Nucleus accumbens (tissue), 56 donors: Measurements from ENCODE around the gene FAM20A.
"Not testable (repeated sequence)": the region's sequence is repeated elsewhere in the genome, so short reads cannot be mapped to it uniquely, and the experiment has no call there.

ENCODE experiments used
- DNase-seq, 56 donors: peaks; one replicate each; lab custom pipeline; 2025; lab: John Stamatoyannopoulos, UW

The FAM20A gene

DNA sequence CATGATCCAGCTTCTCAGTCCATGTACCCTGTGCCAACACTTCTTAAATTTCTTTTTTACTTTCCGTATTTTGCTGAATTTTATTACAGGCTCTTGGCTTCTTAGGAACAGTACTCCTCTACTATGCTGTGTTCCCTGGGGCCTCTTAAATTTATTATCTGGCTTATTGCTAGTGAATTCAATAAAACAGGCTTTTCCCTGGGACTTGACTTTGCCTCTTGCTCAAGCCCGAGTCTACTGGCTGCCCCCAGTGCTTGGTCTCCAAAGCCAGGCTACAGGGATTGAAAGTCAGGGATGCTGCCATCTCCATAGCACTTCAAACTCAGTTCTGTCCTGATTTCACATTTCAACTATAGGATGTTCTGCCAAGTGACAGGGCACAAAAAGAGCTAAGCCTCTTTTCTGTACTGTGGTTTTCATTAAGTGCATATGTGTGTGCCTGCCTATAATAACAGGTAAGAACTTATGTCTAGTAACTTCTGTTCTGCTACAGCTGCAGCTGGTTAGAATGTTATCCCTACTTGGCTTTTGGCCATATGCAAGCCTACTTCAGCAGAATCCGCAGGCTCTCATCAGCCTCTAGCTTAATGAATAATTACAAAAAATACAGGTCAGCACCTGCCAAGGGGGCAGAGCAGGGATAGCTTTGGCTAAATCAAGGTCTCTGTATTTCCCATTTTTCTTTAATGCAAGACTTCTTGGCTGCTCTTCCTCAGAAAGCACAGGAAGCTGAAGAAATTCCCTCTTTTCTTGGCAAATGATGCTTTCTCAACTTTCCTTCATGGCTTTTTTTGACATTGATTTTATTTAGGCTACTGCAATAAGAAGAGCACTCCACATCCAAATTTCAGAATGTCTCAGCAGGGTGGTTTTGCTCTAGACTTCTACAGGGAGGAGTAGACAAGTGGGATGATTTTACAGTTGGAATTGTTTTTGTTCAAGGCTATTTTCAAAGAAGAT, 8.2 kb downstream of the FAM20A start:
- no peak for DNase-seq

DNA sequence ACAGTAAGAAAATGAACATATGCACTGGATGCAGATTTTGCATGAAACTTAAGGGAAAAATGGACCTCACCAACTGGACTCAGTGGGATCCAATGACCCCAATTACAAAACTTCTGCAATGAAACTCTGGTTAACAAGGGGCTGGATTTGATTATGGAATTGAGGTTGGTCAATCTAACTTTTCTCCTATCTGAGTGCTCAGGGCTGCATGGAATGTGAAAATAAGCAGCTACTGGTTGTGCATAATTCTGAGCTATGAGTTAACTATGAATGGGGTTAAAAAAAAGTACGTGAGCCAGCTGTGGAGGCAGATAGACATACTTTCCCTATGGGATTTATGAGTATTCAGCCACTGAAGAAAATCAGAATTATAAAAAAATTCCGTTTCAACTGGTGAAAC, 9.2 kb downstream of the FAM20A start:
- DNase-seq, result no peak

DNA sequence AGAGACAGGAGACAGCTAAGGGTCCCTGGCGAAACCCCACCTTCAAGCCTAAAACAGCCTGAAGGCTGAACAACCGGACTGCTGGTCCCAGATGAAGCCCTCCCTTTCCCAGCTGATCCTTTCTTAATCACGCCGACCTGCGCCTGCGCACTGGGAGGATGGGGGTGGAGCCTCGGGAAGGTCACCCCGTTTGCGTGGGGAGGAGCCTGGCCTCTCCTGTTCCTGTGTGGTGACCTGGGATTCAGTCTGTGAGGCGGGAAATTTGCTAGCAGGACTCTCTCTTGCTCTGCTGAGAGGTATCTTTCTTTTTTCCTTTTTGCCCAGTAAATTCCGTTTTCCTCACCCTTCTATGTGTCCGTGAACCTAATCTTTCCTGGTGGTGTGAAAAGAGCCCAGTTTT, 9.6 kb downstream of the FAM20A start:
- peak in 1 of 56 donors; percentile 13 for DNase-seq

DNA sequence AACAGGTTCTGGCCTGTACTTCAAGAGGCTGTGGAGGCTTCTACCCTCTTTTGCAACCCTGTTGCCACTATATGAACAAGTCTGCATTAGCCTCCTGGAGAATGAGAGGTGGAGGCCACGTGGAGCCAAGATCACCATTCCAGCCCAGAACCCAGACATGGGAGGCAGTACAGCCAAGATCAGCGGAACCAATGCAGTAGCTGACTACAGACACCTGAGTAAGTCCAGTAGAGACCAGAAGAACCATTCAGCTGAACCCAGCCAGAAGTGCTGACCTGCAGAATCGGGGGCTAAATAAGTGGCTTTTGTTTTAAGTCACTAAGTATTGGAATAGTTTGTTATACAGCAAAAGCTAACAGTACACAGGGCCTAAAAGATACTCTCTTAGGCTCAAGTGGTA, 12.1 kb downstream of the FAM20A start:
- no peak for DNase-seq

DNA sequence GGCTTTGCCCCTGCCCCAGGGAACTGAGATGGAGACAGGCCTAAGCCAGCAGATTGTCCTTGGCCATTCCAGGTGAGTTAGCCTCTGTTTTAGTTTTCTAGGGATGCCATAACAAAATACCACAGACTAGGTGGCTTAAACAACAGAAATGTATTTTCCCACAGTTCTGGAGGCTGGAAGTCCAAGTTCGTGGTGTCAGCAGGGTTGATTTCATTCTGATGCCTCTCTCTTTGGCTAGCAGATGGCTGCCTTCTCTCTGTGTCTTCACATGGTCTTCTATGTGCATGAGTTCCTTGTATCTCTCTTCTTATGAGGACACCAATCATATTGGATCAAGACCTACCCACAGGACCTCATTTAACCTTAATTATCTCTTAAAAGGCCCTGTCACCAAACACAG, 12.8 kb downstream of the FAM20A start:
- DNase-seq, result no peak

DNA sequence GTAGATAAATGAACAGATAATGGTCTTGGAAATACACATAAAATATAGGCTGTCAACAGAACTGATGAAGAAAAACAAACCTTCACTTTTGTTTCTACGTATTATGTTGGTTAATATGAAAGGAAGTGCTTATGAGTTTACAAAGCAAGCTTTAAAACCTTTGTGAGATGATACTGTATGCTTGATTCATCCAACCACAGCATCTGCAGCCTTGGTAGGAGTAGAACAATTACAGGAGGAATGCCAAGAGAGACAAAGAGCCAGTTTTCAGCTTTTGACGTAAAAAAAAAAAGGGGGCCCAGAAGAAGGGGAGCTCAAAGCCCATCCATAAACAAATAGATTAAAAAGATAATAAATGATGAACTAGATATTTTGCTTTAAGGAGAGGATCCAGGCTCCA, 13.3 kb downstream of the FAM20A start:
- no peak for DNase-seq

DNA sequence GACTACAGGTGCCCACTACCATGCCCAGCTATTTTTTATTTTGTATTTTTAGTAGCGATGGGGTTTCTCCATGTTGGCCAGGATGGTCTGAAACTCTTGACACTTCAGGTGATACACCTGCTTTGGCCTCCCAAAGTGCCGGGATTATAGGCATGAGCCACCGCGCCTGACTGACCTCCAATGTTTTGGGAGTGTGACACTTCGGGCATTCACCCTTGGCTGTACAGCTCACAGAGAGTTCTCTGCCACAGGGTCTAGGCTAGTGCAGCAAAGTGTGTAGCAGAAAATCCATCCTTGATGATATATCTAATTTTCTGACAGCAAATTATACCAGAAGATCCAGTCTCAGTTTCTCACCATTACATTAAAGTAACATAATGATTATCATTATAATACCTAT, 14.1 kb downstream of the FAM20A start:
- DNase-seq, result no peak

DNA sequence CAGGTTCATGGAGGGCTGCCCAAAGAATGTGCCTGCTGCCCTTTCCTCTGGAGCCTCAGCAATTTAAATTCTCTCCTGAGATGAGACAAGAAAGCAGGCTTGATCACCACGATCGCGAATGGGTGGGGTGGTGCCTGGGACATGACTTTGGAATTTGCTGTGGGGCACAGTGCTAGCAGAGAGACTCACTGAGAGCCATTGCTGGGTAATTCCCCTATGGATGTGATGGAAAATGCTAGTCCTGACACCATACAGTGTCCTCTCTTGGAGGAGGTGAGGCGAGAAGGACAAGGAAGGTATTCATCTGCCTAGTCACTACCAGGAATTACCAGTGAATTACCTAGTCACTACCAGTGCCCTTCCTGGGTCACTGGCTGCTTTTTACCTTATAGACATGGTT, 15.5 kb downstream of the FAM20A start:
- DNase-seq, result no peak

DNA sequence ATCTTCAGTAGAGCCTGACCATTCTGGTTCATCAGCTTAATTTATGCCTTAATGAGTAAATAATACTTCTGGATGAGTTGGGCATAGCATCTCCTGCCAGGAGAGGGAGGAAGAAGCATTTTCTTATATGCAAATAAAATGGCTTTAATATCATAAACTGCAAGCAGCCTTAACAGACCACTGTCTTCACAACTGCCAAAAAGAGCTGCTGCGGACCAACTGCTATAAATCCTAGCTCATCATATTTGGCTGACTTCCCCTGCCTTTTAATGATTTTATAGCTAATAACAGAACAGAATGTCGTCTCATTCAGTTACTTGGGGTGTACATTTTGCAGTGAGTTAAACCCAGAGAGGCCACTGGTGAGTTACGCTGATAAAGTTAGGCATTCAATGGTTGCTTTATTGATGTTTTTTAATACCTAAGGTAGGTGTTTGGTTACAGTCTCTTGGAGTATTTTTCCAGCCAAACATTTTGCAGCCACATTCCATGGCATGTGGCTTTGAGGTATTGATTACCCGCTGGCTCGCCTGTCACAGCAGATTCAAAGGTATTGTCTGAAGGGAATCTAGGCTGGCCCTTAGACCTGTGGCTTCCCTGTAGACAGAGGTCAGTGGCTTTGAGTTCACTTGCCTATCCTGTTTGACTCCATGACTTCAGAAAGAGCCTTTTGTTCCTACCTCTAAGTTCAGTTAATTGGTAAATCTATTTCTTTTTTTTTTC, 16.4 kb downstream of the FAM20A start:
- DNase-seq, result no peak

DNA sequence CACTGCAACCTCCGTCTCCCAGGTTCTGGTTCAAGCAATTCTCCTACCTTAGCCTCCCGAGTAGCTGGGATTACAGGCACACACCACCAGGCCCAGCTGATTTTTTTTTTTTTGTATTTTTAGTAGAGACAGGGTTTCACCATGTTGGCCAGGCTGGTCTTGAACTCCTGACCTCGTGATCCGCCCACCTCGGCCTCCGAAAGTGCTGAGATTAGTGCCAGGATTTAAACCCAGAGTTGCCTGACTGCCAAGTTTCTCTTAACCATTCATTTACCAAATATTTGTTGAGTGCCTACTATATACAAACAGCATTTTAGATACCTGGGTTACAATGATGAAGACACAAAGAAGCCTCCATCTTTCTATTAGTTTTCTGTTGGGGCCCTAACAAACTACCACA, 18.3 kb downstream of the FAM20A start:
- DNase-seq, result not testable (repeated sequence)

DNA sequence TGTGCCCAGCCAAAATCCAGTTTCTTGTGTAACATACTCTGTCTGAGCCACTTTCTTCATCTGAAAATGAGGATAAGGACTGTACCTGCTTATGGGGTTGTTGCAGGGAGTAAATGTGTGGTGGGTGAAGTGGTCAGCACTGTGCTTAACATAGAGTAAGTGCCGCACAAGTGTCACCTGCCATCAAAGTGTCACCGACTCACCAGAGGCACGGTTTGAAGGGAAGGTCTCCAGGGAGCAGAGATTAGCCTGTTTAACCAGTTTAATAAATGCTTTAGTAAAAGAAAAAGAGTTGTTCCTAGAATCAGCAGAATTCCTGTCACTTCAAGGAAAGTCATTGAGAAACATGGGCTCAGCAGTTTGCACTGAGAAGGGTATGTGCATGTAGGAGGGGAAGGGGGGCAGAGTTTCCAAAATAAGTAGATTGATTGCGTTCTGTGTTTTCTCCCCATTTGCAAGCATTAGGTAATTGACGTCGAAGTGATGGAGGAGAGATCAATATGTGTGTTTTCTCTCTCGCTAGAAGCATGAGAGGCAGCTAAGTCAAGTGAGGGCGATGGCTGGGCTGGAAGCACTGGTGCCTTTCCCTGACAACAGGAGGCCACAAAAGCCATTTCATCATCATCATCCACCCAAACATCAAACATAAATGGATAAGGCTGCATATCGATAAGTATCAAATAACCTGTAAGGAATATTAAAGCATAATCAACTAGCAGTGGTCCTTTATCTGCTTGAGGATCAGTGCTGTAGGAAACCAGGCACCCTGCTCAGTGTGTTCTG, 19.1 kb downstream of the FAM20A start:
- DNase-seq, result no peak

DNA sequence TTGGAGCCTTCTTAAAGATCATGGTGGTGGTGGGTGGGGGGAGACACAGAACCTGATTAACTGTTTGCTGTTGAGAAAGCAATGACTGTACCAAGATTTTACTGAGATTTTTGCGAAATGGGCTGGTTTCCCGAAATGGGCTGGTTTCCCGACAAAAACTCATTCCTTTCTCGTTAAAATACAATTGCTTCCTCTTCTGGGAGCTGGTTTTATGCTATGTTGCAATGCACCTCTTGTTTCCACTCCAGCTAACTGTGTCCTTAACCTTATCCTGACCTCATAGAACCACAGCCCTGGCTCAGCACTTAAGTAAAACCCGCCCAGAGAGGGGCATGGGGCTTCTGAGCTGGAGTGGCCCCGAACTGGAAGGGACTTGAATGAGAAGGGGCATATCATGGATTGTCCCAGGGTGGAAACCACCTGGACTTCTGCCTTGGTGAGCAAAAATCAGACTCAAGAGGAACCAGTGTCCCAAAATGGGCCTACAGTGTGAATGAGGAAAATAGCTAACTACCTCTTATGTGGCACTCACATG, 20.9 kb downstream of the FAM20A start:
- no peak for DNase-seq

DNA sequence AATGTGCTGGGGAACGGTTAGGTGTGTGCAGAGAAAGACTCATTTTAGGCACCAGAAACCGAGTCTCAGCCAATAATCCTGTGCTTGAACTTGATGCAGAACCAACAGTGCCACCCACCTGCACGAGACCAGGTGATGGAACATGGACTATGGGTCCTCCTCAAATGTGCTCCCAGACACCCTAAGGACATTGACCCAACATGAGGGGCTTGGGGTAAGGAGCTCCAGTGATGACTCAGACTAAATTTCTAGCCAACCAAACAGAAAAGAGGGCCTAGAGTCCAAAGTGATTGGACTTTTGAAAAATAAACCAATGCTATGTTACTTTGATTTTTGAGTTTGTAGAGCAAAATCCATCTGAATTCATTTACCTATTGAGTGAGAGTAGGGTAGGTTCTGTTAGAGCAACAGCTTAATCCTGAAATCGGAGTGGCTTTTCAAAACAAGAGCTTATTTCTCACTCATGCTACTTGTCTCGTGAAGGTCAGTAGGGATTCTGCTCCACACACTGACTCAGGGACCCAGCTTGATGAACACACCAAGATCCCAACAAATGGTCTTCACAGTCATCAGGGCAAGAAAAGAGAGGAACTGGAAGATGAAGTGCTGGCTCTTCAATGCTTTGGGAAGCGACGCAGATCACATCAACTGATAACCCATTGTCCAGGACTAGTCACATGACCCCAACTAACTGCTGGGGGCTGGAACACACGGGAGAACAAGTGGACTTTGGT, 21.8 kb downstream of the FAM20A start:
- DNase-seq, result no peak

DNA sequence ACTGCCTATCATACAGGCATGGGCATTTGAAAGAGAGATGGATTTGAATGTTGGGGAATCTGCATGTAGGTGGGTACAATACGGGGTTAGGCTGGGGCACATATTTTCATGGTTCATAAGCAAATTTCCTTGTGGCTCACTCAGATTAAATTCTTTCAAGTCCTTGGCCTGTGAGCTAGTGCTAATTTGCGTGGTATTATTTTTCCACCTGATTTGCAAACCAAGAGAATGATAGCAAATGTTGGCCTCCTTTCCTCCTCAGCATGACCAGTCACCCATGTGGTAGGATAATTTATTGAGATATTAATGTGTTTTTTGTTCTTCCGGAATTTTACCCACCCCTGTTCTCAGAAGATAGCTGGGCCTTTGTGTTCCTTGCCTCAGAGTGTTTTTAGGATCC, 22.9 kb downstream of the FAM20A start:
- DNase-seq, result no peak

DNA sequence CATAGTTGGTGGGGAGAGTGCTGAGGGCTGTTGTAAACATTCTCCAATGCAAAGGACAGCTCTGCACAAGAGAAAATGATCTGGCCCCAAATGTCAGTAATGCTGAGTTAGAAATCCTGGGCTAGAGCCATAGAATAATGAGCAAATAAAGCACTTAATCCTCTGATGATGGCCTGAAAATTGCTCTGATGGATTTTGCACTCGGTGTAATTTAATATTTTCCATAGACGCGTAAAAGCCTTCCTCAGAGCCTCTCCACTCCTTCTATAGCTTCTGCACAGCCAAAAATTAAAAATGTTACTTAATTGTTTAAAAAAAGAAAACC, 23.7 kb downstream of the FAM20A start:
- no peak for DNase-seq

DNA sequence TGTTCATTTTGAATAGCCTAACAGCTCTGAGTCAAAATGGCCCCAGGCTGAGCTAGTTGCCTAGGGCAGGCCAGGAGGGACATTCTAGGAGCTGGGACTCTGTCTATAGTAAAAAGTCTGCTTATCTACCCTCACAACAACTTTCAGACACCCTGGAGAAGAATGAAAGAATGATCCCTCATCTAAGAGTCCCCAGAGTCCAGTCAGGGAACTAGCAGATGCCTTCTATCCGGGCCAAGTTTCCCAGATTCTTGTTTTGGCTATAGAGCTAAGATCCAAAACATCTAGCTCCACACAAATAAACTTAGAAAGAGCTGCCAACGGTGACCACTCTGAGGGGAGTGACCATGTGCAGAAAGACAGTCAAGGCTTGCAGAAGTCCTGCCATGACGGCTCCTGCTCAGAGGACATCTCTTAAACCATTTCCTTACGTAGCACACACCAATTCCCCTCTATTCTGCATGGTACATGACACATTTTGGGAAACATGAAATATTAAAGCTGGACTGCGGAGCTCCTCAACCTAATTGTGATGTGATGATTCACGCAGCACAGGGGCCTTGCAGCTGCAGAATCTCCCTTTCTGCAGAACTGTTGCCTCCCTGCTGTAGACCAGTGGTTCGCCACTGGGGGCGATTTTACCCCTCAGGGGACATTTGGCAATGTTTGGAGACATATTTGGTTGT, 24.2 kb downstream of the FAM20A start:
- no peak for DNase-seq

DNA sequence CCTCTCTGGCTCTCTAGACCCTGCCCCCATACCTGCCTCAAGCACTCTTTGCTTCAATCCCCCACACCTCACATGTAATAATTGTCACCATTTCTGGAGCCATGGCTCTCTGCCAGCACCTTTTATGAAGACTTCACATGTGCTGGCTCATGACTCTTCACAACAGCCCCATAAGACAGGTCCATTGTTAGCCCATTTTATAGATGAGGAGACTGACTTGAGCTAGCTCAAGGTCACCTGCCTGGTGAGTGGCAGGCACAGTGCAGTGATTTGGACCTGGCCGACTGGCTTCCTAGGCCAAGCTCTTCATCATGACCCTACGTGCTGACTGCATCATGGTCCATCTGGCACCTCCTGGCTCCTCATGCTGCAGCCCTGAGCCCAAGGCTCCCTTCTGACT, 25.0 kb downstream of the FAM20A start:
- DNase-seq, result no peak

DNA sequence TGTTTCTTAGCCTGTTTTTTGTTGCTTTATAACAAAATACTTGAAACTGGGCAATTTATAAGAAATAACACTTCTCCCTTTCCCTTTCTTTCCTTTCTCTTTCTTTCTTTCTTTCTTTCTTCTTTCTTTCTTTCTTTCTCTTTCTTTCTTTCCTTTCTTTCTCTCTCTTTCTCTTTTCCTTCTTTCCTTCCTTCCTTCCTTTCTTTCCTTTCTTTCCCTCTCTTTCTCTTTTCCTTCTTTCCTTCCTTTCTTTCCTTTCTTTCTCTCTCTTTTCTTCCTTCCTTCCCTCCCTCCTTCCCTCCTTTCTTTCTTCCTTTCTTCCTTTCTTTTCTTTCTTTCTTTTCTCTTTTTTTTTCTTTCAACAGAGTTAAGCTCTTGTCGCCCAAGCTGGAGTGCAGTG, 27.8 kb downstream of the FAM20A start:
- DNase-seq, result no peak

DNA sequence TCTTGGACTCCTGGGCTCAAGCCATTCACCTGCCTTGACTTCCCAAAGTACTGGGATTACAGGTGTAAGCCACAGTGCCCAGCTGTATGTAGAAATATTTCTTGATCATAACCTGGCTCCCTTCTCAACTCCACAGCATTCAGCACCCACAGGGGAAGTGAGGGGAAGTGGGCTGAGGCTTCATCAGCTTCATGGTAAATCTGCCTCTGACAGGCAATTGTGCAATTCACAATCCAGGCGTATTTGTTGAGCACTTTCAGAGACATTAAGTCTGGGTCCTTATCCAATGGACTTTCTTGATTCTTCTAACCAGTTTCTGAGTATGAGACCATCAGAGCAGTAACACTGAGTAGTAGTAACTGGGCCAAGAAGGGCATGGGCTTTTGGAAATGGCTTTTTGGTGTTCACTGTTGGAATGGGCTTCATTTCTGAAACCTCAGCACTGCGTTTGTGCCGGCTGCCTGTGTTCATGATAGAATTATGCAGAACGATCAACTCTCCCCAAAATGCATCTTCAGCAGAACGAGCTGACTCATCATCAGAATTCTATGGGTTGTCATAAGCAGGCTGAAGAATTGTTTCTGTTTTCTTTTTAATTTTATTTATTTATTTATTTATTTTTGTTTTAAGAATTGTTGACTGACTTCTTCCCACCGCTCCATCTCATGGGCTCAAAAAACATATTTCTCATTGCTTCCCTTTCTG, 28.9 kb downstream of the FAM20A start:
- DNase-seq, result no peak
